T1000 (cell line): Measurements from ENCODE around the gene TLE3.

Experiments
- DNase-seq: peaks from one replicate; lab custom pipeline; 2025; ENCODE audit warnings: mixed read lengths; lab: John Stamatoyannopoulos, UW

The TLE3 gene

DNA sequence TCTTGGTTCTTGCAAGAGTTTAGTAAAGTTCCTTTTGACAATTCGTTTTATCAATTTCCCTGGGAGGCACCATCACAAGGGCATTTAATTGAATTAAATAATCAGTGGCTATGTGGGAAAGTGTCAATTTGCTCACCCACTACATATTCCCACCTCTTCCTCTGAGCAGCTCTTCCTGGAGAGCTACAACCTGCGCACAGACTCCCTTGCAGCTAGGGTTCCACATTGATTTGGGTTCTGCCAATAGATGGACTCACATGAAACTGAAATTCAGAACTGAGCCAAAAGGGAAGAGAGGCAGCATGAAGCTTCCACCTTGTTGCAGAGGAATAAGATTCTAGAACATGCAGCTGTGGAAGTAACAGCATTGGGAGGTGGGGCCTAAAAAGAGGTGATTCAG is 94.8 kb downstream of the TLE3 start:
- no peak for DNase-seq

DNA sequence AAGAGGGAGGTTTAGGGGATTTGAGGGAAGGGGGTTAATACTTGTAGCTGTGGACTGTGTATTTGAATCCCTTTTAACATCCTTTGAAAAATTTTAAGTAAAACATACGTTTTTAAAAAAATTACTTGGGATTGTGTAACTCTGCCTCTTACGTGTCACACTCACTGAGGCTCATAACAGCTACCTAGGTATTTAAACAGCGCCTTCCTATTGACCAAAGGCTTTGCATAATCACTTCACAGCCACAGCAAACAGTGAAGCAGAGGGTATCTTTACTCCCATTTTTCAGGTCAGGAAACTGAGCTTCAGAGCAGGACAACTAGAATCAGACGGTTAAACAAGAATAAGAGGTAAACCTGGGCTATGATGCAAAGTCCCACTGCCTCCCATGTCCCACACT is 95.9 kb downstream of the TLE3 start:
- no peak for DNase-seq

DNA sequence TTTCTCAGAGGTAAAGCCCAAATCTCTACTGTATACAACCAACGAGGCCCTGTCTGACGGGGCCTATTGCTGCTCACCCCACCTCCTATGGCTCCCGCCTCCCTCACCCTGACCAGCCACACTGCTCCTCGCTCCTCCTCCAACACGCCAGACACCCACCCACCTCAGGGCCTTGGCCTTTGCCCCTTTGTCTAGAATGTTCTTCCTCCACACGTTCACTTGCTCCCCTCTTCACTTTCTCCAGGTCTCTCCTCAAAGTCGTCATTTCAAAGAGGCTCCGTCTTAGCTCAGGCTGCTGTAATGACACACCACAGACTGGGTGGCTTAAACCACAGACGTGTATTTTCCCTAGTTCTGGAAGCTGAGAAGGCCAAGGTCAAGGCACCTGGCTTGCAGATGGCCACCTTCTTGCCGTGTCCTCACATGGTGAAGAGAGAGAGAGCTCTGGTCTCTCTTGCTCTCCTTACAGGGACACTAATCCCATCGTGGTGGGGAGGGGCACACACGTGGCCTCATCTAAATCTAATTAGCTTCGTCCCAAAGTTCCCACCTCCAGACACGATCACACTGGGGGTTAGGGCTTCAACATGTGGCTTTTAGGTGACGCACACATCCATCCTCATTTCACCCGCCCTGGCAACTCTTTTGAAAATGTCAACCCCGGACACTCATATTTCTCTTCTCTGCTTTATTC is 98.2 kb downstream of the TLE3 start:
- no peak for DNase-seq

DNA sequence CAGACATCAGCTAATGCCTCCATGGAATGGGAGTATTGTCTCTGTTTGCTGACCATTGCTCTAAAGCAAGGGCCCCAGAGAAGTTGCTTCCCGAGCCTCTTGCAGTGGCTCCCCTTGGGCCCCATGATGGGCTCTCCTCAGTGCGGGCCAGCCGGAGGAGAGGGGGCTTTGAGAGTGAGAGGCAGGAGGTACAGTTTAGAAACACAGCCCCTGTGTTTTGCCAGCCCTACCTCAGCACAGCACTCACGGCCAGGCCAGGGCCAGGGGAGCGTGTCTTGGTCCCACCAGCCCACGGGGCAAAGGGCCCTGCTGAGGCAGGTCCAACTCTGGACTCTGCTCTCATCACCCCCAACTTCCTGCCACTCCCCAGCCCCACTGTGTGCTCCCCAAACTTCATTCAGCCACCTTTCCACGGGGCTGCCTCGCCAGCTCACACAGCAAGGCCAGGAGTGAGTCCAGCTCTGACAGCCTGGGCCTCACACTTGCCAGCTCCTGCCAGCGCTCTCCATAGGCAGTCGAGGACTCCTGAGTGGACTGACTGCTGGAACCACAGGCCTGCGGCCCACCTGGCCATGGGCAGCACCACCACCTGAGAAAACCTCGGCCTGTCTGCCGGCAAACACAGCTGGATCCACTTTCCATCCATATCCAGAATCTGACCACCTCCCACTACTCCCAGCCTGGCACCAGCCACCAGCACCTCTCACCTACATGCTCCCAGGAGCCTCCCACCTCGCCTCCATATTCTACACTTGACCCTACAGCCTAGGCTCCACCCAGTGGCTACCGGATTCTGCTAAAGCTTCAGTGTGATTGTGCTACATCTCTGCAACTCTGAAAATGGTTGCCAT is 99.0 kb downstream of the TLE3 start:
- no peak for DNase-seq

DNA sequence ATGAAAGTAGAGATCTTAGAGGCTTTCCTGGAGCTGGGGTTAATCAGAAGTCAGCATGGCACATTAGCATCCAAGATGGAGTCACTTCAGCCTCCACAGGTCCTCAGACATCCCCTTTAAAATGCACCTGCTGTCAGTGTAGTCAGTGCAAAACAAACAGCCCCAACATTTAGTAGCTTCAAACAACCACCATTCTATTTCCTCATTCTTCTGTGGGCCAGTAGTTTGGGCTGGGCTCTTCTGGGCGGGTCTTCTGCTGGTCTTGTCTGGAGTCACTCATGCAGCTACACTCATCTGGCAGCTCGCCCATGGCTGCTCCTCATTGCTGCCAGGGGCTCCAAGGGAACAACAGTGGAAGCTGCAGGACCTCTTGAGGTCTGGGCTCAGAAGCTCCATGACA is 99.9 kb downstream of the TLE3 start:
- no peak for DNase-seq
